Measurements from ENCODE around the gene PLAAT3.
"Not testable (repeated sequence)": the region's sequence is repeated elsewhere in the genome, so short reads cannot be mapped to it uniquely, and the experiment has no call there.

The PLAAT3 gene

GRCh38 chr11:63564784-63565350 lies 49.4 kb downstream of the PLAAT3 start:
- no peak for DNase-seq

DNA sequence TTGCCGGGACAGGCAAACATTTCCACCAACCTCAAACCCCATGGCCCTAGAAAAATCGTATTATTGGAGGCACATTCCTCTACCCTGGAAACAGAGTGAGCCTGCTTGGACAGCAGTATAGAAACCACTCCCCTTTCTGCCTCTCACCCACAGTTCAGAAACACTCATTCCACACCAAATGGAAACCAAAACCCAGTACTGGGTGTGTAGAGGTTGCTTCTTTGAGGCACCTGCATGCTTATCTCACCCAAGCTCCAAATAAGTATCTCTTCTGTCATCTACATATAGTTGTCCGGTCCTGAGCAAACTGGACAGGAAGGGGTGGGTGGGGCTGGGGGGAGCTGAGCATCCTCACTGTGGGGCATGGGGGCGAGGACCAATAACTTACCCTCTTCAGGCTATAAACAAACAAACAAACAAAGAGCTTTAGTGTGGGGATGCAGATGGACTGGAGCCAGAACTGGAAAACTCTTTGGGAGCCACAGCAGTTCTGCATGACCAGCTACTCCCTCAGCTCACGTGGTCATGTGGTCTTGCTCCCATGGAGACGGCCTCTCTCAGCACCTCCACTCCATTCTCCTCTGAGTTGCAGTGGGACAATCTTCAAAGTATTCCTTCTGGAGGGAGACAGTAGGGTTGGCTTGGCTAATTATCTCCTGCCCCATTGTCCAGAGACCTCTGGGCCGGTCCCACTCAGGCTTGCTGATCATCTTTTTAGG lies 50.0 kb downstream of the PLAAT3 start:
- DNase-seq: no peak

- no peak for DNase-seq
Observed at GRCh38 chr11:63563201-63564055, 50.8 kb downstream of the PLAAT3 start, which contains the start of gene PLAAT2. TSS of gene PLAAT2 (minus strand) at chr11:63563379. CDS start at chr11:63563324, 55 bp downstream.

DNA sequence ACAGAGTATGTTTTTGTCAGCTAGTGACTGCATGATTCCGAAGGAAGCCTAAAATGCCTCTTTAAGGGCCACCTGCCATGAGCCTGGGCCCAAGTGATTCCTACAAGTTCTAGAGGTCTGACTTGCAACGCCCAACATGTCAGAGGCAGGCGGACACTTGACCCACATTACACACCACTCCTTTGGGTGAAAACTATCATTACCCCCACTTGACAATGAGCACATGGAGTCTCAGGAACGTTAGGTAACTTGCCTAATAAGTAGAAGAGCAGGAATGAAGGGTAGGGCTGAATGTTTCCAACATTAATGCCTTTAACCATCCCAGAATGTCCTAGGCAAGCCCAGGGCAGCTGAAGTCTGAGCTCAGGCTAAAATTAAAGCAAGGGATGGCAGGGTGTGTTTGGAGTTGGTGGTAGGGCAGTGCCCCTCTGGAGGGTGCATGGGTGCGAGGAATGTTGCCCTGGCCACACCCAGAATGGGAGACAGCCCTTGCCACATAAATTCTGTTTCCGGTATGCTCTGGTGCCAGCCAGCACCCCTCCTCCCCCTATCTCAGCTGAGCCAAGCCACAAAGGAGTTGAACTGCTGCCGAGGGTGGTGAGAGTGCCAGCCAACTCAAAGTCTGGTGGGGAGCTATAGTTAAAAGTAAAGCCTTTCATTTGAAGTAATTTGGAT lies 53.6 kb downstream of the PLAAT3 start:
- DNase-seq: no peak

DNA sequence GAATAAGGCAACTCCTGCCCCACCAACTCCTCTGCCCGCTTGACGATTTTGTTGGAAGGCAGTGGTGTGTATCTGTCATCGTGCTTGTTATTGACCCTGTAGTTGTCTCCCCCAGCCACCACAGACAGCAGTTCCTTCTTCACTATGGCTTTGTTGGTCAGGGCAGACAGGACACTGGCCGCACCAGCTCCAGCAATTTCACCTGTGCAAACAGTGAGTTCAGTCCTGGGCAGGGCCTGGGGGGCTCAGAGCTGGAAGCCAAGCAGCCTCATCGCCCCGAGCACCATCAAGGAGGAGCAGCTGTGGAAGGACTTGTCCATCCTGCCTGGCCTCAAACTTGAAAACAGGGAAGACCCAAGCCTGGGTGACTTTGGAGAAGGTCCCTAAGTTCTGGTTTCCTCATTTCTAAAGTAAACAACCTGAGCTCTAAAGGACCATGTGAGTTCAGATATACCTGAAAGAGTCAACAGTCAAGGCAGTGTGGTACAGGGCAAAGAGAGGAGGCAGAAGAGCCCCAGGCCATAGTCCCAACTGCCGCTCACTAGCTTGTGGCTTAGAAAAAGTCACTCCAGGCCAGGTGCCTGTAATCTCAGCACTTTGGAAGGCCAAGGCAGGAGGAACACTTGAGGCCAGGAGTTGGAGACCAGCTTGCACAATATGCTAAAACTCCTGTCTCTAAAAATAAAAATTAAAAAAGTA lies 55.6 kb downstream of the PLAAT3 start:
- no peak for DNase-seq

- DNase-seq: no peak
Observed at GRCh38 chr11:63557570-63557969, 56.7 kb downstream of the PLAAT3 start.

GRCh38 chr11:63556404-63557013 lies 57.7 kb downstream of the PLAAT3 start:
- DNase-seq: no peak

GRCh38 chr11:63554877-63555223 lies 59.4 kb downstream of the PLAAT3 start:
- no peak for DNase-seq

DNA sequence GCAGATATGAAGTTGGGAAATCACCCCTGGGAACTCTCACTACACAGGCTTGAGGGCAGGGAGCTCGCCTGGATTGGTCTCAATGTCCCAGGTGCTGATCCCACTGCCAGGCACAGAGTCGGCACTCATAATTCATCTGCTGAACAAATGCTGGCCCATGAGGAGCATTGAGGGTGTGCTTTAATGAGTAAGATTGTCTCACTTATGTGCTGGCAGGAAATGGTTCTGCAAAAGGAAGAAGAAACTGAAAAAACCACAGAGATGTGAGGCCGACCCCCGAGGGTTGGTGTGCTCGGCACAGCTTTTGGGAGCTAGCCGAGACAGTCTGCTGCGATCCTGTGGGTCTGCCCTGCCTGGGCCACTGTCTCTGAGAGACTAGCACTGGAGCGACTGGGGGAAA lies 60.5 kb downstream of the PLAAT3 start:
- no peak for DNase-seq

- no peak for DNase-seq
Observed at GRCh38 chr11:63552921-63553320, 61.3 kb downstream of the PLAAT3 start.

DNA sequence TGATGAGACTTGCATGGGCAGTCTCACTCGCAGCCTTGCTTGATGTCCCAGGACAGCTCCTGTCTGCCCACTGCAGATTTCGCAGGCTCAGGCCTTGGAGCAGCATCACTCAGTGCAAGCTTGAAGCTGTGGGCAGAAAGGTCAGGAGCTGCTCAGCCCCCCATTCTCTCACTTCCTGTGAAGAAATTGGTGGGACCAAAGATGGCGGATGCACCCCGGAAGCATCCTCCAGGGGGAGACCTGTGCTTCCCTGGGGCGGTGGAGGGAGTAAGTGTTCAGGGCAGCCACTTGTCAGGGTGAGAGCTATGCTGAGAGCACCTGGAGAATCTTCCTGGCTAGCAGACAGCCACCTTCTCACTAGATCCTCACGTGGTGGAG lies 62.4 kb downstream of the PLAAT3 start:
- DNase-seq: no peak

GRCh38 chr11:63551091-63551888 lies 62.9 kb downstream of the PLAAT3 start:
- DNase-seq: no peak

DNA sequence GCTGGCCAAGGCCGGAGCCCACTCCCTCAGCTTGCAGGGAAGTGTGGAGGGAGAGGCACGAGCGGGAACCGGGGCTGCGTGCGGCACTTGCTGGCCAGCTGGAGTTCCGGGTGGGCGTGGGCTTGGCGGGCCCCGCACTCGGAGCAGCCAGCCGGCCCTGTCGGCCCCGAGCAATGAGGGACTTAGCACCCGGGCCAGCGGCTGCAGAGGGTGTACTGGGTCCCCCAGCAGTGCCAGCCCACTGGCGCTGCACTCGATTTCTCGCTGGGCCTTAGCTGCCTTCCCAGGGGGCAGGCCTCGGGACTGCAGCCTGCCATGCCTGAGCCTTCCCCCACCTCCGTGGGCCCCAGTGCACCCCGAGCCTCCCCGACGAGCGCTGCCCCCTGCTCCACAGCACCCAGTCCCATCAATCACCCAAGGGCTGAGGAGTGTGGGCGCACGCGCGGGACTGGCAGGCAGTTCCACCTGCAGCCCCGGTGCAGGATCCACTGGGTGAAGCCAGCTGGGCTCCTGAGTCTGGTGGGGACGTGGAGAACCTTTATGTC lies 64.0 kb downstream of the PLAAT3 start:
- DNase-seq: not testable (repeated sequence)

DNA sequence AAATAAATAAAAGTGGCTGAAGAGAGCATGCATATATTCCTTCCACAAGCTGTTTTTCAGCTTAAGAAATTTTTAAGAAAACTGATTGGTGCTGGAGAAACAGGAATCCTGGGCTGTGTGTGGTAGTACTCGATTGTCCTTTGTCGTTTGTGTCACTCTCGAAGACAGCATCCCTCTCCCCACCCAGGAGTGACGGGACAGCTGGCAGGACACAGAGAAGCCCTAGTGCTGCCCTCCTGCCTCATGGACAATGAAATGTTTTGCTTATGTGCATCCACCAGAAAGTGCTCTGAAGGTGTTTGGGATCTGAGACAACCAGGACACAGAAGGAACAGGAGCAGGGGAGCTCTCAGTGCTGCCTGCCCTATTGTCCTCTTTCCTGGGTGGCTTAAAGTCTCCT lies 64.8 kb downstream of the PLAAT3 start:
- DNase-seq: no peak

- no peak for DNase-seq
Observed at GRCh38 chr11:63548178-63548577, 66.1 kb downstream of the PLAAT3 start.

- DNase-seq: no peak
Observed at GRCh38 chr11:63547061-63547460, 67.2 kb downstream of the PLAAT3 start.

DNA sequence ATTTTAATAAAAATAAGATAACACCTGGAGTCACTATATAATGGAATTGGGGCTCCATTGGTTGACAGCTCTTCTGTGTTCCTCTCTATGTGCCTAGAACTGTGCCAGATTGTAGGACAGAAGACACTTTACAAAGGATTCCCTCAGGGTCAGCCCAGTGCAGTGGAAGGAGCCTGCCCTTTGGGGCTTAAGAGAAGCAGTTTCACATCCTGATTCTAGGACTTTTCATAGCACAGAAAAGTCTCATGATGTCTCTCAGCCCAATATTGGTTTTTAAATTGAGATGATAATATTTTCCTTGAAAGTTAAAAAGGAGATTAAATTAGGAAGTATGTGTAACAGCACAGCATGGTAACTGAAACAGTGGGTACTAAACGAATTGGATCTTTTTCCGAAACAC lies 70.5 kb downstream of the PLAAT3 start:
- DNase-seq: no peak

DNA sequence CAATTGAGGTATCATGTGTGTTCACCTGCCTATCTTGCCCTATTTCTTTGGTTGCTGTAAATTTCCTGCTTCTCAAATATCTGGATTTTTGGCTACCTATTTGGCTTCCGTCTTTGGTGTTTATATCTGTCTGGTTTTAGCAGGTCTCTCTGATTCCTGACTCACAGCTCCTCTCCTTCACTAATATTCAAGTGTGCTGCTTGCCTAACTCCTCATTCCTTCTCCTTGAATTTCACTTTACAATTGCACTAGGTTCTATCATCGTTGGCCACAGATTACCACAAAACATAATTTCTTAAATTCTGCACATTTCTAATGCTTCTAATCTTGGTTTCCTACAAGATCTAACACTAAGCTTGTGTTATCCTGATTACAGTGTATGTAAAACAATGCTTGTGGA lies 71.7 kb downstream of the PLAAT3 start:
- not testable (repeated sequence) for DNase-seq

- DNase-seq: no peak
Observed at GRCh38 chr11:63537293-63538101, 76.7 kb downstream of the PLAAT3 start.

DNA sequence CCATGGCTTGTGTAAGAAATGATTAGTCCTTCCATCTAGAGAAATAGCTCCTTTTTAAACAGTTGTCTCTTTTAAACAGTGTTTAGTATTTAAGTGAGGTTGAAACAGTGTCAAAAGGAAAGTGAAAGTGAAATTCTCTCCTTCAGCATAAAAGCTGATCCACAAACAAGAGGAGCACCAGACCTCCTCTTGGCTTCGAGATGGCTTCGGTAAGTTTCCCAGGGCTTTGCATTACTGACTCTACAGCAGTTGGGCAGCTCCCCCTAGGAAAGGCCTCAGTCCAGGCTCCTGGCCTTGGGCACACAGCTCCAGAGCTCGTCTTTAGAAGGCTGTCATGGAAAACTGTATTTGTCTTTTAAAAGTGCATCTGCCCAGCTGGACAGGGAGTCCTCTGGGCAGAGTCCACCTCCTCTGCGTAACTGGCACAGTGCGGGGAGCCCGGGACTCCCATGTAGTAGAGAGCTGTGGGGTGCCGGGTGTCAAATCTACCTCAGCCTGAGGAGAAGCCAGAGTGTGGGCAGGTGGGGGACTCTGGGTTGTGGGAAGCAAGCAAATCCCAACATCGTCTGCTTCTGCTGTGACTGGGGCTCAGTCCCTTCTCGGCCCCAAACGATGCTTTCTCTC lies 77.5 kb downstream of the PLAAT3 start, which contains the start of gene PLAAT4:
PLAAT4 (plus strand) TSS at position 140 of the 624 bp plus-strand sequence; CDS start at position 201, 61 bp downstream.
- DNase-seq: no peak
